ENCODE results near the gene AP2S1. TPM values are rescaled to one million over a fixed set of nuclear protein-coding genes. Genes with fewer than 3 reads are reported as not detected.

Gene AP2S1
- total RNA-seq, 1 donor from 2014 or later = 120 TPM

DNA sequence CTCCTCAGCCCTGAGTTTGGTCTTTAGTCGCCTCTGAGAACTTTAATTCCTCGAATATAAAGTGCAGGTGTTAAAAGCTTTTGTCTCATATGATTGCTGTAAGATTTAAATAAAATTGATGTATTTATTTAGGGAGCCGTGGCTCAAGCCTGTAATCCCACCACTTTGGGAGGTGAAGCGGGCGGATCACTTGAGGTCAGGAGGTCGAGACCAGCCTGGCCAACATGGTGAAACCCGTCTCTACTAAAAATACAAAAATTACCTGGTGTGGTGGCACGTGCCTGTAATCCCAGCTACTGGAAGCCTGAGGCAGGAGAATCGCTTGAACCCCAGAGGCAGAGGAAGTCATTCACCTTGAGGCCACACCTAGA lies 61.7 kb downstream of the AP2S1 start:
- TF ChIP-seq, protein P1, sequence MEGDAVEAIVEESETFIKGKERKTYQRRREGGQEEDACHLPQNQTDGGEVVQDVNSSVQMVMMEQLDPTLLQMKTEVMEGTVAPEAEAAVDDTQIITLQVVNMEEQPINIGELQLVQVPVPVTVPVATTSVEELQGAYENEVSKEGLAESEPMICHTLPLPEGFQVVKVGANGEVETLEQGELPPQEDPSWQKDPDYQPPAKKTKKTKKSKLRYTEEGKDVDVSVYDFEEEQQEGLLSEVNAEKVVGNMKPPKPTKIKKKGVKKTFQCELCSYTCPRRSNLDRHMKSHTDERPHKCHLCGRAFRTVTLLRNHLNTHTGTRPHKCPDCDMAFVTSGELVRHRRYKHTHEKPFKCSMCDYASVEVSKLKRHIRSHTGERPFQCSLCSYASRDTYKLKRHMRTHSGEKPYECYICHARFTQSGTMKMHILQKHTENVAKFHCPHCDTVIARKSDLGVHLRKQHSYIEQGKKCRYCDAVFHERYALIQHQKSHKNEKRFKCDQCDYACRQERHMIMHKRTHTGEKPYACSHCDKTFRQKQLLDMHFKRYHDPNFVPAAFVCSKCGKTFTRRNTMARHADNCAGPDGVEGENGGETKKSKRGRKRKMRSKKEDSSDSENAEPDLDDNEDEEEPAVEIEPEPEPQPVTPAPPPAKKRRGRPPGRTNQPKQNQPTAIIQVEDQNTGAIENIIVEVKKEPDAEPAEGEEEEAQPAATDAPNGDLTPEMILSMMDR (IDR thresholded peaks at IDR 0.05; ENCODE audit: insufficient read depth, low read length, severe bottlenecking) = no peak
- Histone ChIP-seq H3K4me3 (ENCODE audit: low read depth, low read length) (no peak overlapping the region), H3K36me3 (ENCODE audit: control insufficient read depth, insufficient read depth, low read length) (peaks cover 10% of the 10 kb centered on the region), H3K27me3 (ENCODE audit: control insufficient read depth, insufficient read depth, low read length) (no peaks in the 10 kb centered on the region)
- no peak for FAIRE-seq
- DNase-seq (ENCODE audit: low read depth) = no peak

DNA sequence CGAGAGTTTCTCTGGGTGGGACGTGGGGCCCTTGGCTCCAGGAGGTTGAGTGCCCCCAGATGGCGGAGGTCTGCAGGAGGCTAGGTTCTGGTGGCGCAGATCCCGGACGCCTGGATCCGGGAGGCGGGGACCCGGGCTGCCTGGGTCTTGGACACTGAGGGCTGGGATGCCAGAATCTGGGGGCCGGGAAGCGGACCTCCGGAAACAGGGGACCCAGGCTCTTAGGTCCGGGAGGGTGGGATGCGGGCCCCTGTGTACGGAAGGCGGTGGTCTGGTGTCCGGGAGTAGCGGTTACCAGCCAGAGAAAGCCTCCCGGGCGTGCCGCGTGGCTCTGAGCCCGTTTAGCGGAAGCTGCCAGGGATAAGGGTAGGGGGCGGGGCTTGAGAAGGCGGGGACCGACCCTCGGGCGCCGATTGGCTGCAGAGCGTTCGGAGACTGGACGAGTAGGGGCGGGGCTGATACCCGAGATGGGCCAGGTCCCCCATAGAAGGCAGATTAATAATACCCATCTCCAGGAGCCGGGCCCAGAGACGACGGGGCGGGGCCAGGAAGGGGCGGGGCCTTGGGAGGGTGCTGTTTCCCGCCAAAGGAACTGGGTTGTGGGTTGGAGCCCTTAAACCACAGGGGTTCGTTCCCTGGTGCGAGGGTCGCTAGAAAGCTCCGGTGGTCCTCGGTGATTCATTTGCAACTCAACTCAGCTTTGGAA lies 62.2 kb downstream of the AP2S1 start, which contains the start of gene SLC1A5:
TSS of gene SLC1A5 (minus strand) at position 333 of the 706 bp plus-strand sequence. CDS start 629 bp downstream, outside the sequence.
- DNase-seq (ENCODE audit: low read depth) (peak; percentile 91), FAIRE-seq (no peak)
- H3K36me3 ChIP-seq (ENCODE audit: control insufficient read depth, insufficient read depth, low read length) = peaks cover 14% of the 10 kb centered on the region
- TF ChIP-seq, protein P1 (IDR thresholded peaks at IDR 0.05; ENCODE audit: insufficient read depth, low read length, severe bottlenecking) = no peak
- no peaks in the 10 kb centered on the region for H3K27me3 ChIP-seq (ENCODE audit: control insufficient read depth, insufficient read depth, low read length)
- peak within 1 kb of the TSS; percentile 77 for H3K4me3 ChIP-seq (ENCODE audit: low read depth, low read length)

Other genes starting within 250 kb of the AP2S1 start
- 79.8 and 106 TPM in 2 replicates for gene CALM3, start 249.5 kb downstream of the AP2S1 start, total RNA-seq
- 0.26 TPM in 1 of 2 replicates, not detected in the other for gene PTGIR, start 225.8 kb downstream of the AP2S1 start, total RNA-seq
- gene GNG8, start 214.6 kb downstream of the AP2S1 start, total RNA-seq = not detected in 2 replicates
- under 0.01 and 0.13 TPM in 2 replicates for gene DACT3, start 189.7 kb downstream of the AP2S1 start, total RNA-seq
- gene PRKD2, start 133.7 kb downstream of the AP2S1 start, total RNA-seq = 18.8 and 24.5 TPM in 2 replicates
- gene FKRP, start 104.8 kb downstream of the AP2S1 start, total RNA-seq = 5.8 and 9.9 TPM in 2 replicates
- 60.3 and 90.6 TPM in 2 replicates for gene STRN4, start 104.4 kb downstream of the AP2S1 start, total RNA-seq
- 236 and 266 TPM in 2 replicates for gene SLC1A5, start 62.3 kb downstream of the AP2S1 start, total RNA-seq
- gene ARHGAP35, start 10.2 kb upstream of the AP2S1 start, total RNA-seq = 24.0 and 37.1 TPM in 2 replicates
- gene NPAS1, start 169.0 kb upstream of the AP2S1 start, total RNA-seq = 0.26 and 0.64 TPM in 2 replicates
- 20.5 and 23.9 TPM in 2 replicates for gene TMEM160, start 197.8 kb upstream of the AP2S1 start, total RNA-seq